Upper lobe of right lung (tissue), 1 donor: ENCODE results near the gene TPST1. TPM values are rescaled to one million over a fixed set of nuclear protein-coding genes. Genes with fewer than 3 reads are reported as not detected.
A peak's percentile ranks its signal among the peaks of the same experiment; 100 is the strongest.
"Not testable (repeated sequence)": the region's sequence is repeated elsewhere in the genome, so short reads cannot be mapped to it uniquely, and the experiment has no call there.

Experiments used
- ATAC-seq: fragments of 200-7000 bp; cut with Tn5 transposase; one replicate; pipeline ENCODE4 v1.9.1; 2020; ENCODE audit warnings: mild to moderate bottlenecking, moderate library complexity
- DNase-seq: peaks from one replicate; pipeline ENCODE4 v3.0.0-alpha.2; 2020
- H3K27ac ChIP-seq: fragments of 200-600 bp; one replicate; pipeline ENCODE4 v1.8.0; 2022
- H3K27me3 ChIP-seq: fragments of 200-600 bp; one replicate; pipeline ENCODE4 v1.8.0; 2022; ENCODE audit warnings: mild to moderate bottlenecking
- H3K36me3 ChIP-seq: fragments of 200-600 bp; one replicate; pipeline ENCODE4 v1.8.0; 2022
- H3K4me1 ChIP-seq: fragments of 200-600 bp; one replicate; pipeline ENCODE4 v1.8.0; 2022
- H3K4me3 ChIP-seq: fragments of 200-600 bp; one replicate; pipeline ENCODE4 v1.8.0; 2022; ENCODE audit warnings: mild to moderate bottlenecking
- H3K9me3 ChIP-seq: fragments of 200-600 bp; one replicate; pipeline ENCODE4 v1.8.0; 2022
- CTCF ChIP-seq: fragments of 200-600 bp; IDR thresholded peaks from one replicate; pipeline ENCODE4 v1.8.0; 2022; ENCODE audit warnings: antibody characterized with exemption
- intact Hi-C: fragments of 100-400 bp; cut with DNase I; formaldehyde crosslinking; loops from one replicate; pipeline ENCODE4 v1.11.0; 2022
- total RNA-seq: library from RNA; stranded (reverse); fragmentation: NEBNext Ultra II Directional; extraction: Animal tissue kit (Norgen Biotek cat#: 25700); gene quantifications from one replicate; pipeline ENCODE4 v1.2.1, GENCODE V29; 2021
- donor health status: DM: no; HTN: yes; CAD: no; lungs with severe emphysema.

TPST1 gene
- total RNA-seq, 1 donor from 2014 or later, result 20.1 TPM

DNA sequence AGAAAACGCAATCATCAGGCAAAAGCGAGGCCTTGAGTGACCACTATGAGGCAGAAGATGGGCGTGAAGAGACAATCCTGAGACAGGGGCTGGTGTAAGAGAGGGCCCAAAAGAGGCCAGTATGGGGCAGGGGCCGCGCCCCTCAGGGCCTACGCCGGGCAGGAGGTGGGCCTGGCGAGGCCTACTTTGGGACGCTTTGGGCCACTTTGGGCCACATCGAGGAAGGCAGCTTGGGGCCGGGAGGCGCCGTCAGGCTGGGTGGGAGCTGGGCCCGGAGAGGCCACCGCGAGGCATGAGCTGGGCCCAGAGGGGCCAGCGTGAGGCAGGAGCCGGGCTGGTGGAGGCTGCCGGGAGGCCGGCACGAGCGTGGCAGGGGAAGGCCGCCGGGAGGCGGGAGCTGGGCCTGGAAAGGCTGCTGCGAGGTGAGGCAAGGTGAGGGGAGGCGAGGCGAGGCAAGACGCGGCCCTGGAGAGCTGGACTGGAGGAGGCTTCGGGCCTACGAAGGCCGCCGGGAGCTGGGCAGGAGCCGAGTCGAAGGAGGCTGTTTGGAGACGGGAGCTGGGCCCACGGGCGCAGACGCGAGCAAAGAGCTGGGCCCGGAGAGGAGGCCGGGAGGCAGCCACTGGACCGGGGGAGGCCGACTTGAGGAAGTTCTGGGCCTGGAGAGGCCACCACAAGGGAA, 171.3 kb downstream of the TPST1 start:
- peak; percentile 14 for ATAC-seq
- H3K9me3 ChIP-seq, result no peaks in the 10 kb centered on the region

GRCh38 chr7:66377045-66377444, 171.9 kb downstream of the TPST1 start:
- no peak for ATAC-seq
- no peaks in the 10 kb centered on the region for H3K36me3 ChIP-seq
- H3K4me3 ChIP-seq, result no peak overlapping the region
- H3K9me3 ChIP-seq, result no peaks in the 10 kb centered on the region
- H3K27me3 ChIP-seq, result no peaks in the 10 kb centered on the region
- DNase-seq, result no peak
- TF ChIP-seq CTCF, result no peak
- no peaks in the 10 kb centered on the region for H3K4me1 ChIP-seq
- no peak overlapping the region for H3K27ac ChIP-seq
- intact Hi-C loops, result no loop called here

More for the DNA sequence above, 171.3 kb downstream of the TPST1 start:
- DNase-seq, result no peak
- Histone ChIP-seq H3K36me3 (no peaks in the 10 kb centered on the region), H3K27me3 (no peaks in the 10 kb centered on the region), H3K27ac (no peak overlapping the region), H3K4me3 (no peak overlapping the region), H3K4me1 (no peaks in the 10 kb centered on the region)
- intact Hi-C loops, result no loop called here
- TF ChIP-seq CTCF, result no peak

DNA sequence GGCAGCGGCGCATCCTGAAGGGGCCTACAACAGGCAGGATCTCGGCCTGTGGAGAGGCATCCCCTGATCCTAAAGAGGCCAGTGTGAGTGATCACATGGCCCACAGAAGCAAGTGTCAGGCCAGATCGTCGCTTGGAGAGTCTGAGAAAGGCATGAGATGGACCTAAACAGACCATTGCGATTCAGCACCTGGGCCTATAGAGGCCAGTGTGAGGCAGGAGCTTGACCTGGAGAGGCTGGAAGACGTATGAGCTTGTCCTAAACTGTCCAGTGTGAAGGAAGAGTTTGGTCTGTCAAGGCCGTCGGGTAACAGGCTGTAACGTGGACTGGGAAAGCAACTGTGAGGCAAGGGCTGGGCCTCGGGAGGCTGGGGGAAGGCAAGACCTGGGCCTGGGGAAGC, 172.6 kb downstream of the TPST1 start:
- Histone ChIP-seq H3K27ac (no peak overlapping the region), H3K9me3 (no peaks in the 10 kb centered on the region), H3K27me3 (no peaks in the 10 kb centered on the region), H3K36me3 (no peaks in the 10 kb centered on the region), H3K4me3 (no peak overlapping the region), H3K4me1 (no peaks in the 10 kb centered on the region)
- peak; percentile 24 for ATAC-seq
- TF ChIP-seq CTCF, result no peak
- intact Hi-C loops, result no loop called here
- no peak for DNase-seq

DNA sequence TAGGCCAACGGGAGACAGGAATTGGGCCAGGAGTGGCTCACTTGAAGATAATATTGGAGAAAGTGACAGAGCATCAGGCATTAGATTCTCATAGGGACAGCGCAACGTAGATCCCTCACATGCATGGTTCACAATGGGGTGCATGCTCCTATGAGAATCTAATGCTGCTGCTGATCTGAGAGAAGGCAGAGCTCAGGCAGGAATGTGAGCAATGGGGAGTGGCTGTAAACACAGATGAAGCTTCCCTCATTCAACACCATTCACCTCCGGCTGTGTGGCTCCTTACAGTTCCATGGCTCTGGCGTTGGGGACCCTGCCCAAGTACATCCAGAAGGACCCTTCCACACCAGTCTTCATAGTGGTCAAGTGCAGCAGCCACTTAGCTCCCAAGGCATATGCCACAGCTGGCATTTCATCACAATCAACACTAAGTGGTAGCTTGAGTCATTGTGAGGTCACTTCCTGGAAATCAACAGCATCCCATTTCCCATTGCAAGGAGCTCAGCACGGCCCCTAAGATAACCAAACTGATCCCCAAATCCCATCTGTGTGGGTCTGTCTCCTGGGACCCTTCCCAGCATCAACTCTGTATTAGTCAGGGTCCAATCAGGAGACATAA, 174.5 kb downstream of the TPST1 start:
- Histone ChIP-seq H3K4me3 (no peak overlapping the region), H3K36me3 (no peaks in the 10 kb centered on the region), H3K4me1 (no peaks in the 10 kb centered on the region), H3K9me3 (no peaks in the 10 kb centered on the region), H3K27ac (no peak overlapping the region), H3K27me3 (no peaks in the 10 kb centered on the region)
- intact Hi-C loops, result no loop called here
- no peak for DNase-seq
- no peak for TF ChIP-seq CTCF
- no peak for ATAC-seq

DNA sequence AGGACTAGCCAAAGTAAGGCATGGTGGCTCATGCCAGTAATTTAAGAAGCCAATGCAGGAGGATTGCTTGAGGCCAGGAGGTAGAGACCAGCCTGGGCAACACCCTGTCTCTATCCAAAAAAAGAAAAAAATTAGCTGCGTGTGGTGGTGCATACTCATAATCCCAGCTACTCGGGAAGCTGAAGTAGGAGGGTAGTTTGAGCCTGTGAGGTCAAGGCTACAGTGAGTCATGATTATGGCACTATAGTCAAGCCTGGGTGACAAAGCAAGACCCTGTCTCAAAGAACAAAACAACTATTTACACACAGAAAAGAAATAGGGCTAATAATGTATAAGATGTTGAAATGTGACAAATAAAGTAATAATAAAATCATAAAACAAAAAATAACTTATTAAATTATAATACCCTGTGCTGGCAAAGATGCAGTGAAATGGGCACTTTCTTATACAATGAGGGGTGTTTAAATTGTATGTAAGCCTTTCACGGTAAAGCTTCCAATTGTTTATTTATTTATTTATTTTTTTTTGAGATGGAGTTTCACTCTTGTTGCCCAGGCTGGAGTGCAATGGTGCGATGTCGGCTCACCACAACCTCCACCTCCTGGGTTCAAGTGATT, 175.2 kb downstream of the TPST1 start:
- no peaks in the 10 kb centered on the region for H3K36me3 ChIP-seq
- no peak for ATAC-seq
- H3K4me1 ChIP-seq, result no peaks in the 10 kb centered on the region
- no peak for TF ChIP-seq CTCF
- no peak for DNase-seq
- H3K9me3 ChIP-seq, result no peaks in the 10 kb centered on the region
- intact Hi-C loops, result no loop called here
- no peaks in the 10 kb centered on the region for H3K27me3 ChIP-seq
- no peak overlapping the region for H3K4me3 ChIP-seq
- H3K27ac ChIP-seq, result no peak overlapping the region

GRCh38 chr7:66382182-66382923, 177.2 kb downstream of the TPST1 start:
- H3K4me1 ChIP-seq, intact Hi-C loops, ATAC-seq, H3K4me3 ChIP-seq, H3K27me3 ChIP-seq, DNase-seq, H3K9me3 ChIP-seq, H3K36me3 ChIP-seq, H3K27ac ChIP-seq: not testable (repeated sequence)

- H3K36me3 ChIP-seq, H3K4me1 ChIP-seq, DNase-seq, H3K9me3 ChIP-seq, ATAC-seq, intact Hi-C loops, H3K4me3 ChIP-seq, H3K27ac ChIP-seq, H3K27me3 ChIP-seq: not testable (repeated sequence)
These were observed 180.2 kb downstream of the TPST1 start for GRCh38 chr7:66385191-66385905.

- H3K27me3 ChIP-seq, H3K4me3 ChIP-seq, intact Hi-C loops, H3K27ac ChIP-seq, H3K36me3 ChIP-seq, H3K4me1 ChIP-seq, ATAC-seq, H3K9me3 ChIP-seq, DNase-seq: not testable (repeated sequence)
These were observed 190.0 kb downstream of the TPST1 start for GRCh38 chr7:66395128-66395571.
